ENCODE results near the gene SUFU.

Gene SUFU

GRCh38 chr10:102642736-102643335, 139.1 kb downstream of the SUFU start:
- peak; percentile 77 for DNase-seq

- DNase-seq = peak; percentile 80
Measured at GRCh38 chr10:102643336-102644065, 139.7 kb downstream of the SUFU start.

GRCh38 chr10:102644066-102644645, 140.4 kb downstream of the SUFU start, which contains the start of gene TRIM8:
Gene TRIM8, plus strand, starts transcription at chr10:102644479. Its CDS starts 139 bp downstream, at chr10:102644618.
- DNase-seq = peak; percentile 74

- peak; percentile 91 for DNase-seq
Measured at GRCh38 chr10:102644646-102645387, 141.0 kb downstream of the SUFU start.

- peak; percentile 69 for DNase-seq
Measured at GRCh38 chr10:102645388-102645740, 141.6 kb downstream of the SUFU start.

GRCh38 chr10:102645741-102646609, 142.2 kb downstream of the SUFU start:
- DNase-seq = peak; percentile 62

GRCh38 chr10:102646610-102647442, 143.1 kb downstream of the SUFU start:
- DNase-seq = no peak

GRCh38 chr10:102647443-102648268, 143.9 kb downstream of the SUFU start:
- no peak for DNase-seq

- DNase-seq = no peak
Measured at GRCh38 chr10:102648269-102648888, 144.6 kb downstream of the SUFU start.

- DNase-seq = no peak
Measured at GRCh38 chr10:102648889-102649796, 145.4 kb downstream of the SUFU start.

GRCh38 chr10:102649797-102650654, 146.3 kb downstream of the SUFU start:
- no peak for DNase-seq

GRCh38 chr10:102650655-102651454, 147.1 kb downstream of the SUFU start:
- DNase-seq = no peak

GRCh38 chr10:102651455-102652169, 147.8 kb downstream of the SUFU start:
- DNase-seq = no peak

GRCh38 chr10:102652170-102652916, 148.6 kb downstream of the SUFU start:
- no peak for DNase-seq

GRCh38 chr10:102653060-102653459, 149.3 kb downstream of the SUFU start:
- no peak for DNase-seq

- no peak for DNase-seq
Measured at GRCh38 chr10:102654566-102654965, 150.8 kb downstream of the SUFU start.

All from NCI-H146 (cell line).